ENCODE results near the gene OGDH. TPM values are rescaled to one million over a fixed set of nuclear protein-coding genes. Genes with fewer than 3 reads are reported as not detected.

Gene OGDH
- total RNA-seq: 37.4 and 53.9 TPM in 2 replicates

GRCh38 chr7:44606341-44607140 lies at the start of gene OGDH:
OGDH (plus strand) TSS chr7:44606627; CDS start chr7:44624344, 17,717 bp downstream.

GRCh38 chr7:44573464-44574286 lies 32.8 kb upstream of the OGDH start, which contains the start of gene DDX56:
DDX56 (minus strand) TSS chr7:44573908; CDS start chr7:44573895, 13 bp downstream.

DNA sequence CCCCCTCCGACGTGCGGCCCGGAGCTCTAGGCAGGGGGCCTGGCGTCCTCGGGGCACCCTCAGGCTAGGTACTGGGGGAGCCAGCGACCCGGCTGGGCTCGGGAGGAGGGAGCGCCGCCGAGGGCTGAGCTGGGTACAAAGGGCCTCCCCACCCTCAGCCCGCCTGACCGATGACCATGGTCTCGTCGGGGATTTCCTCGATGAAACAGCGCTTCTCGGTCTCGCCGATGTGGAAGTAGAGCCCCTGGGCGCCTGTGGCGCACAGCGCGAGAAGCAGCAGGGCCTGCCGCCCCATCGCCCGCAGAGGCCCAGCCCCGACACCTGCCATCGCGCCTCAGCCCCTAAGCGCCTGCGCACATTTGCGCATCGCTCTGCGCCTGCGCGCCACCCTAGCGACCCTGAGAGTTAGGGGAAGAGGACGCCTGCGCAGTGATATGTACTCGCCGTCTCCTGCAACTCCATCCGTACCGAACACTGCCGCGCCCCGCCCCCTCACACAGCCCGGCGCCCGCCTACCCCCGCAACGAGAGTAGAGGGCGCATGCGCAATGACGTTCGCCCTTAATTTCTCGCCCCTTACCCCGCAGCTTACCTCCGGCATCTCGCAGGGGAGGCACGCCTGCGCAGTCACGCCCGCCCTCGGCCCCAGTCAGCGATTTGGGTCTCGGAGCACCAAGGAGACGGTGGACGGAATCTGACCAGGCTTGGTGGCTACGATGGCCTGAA lies 24.4 kb upstream of the OGDH start, which contains the start of gene TMED4:
TSS of gene TMED4 (minus strand) at position 353 of the 725 bp plus-strand sequence. CDS start at position 328, 25 bp downstream.

GRCh38 chr7:44748045-44748947 lies 141.9 kb downstream of the OGDH start, which contains the start of gene ZMIZ2:
ZMIZ2 (plus strand) TSS chr7:44748847; CDS start chr7:44756250, 7,403 bp downstream.

Other genes starting within 250 kb of the OGDH start
- gene NUDCD3, start 116.0 kb upstream of the OGDH start, total RNA-seq: 26.1 and 51.0 TPM in 2 replicates
- gene NPC1L1, start 65.3 kb upstream of the OGDH start, total RNA-seq: not detected in 2 replicates
- 43.9 and 48.8 TPM in 2 replicates for gene DDX56, start 32.7 kb upstream of the OGDH start, total RNA-seq
- gene TMED4, start 24.4 kb upstream of the OGDH start, total RNA-seq: 43.8 and 69.2 TPM in 2 replicates
- gene ZMIZ2, start 142.2 kb downstream of the OGDH start, total RNA-seq: 9.0 and 13.8 TPM in 2 replicates
- gene PPIA, start 190.1 kb downstream of the OGDH start, total RNA-seq: 2,009 and 2,711 TPM in 2 replicates
- gene H2AZ2, start 241.5 kb downstream of the OGDH start, total RNA-seq: 51.5 and 98.6 TPM in 2 replicates

All from pericardium fibroblast (primary cell).